Progenitor cell of endocrine pancreas (in vitro differentiated cells): Measurements from ENCODE around the gene KMT2A. TPM values are rescaled to one million over a fixed set of nuclear protein-coding genes. Genes with fewer than 3 reads are reported as not detected.
A peak's percentile ranks its signal among the peaks of the same experiment; 100 is the strongest.

ENCODE experiments used
- DNase-seq: peaks from one replicate; pipeline ENCODE4 v3.0.0; 2021; ENCODE audit warnings: low spot score; ENCODE audit not compliant: unreplicated experiment
- H3K27ac Mint-ChIP-seq: 2 replicates; pipeline ENCODE4 v1.8.0; 2021; ENCODE audit warnings: mild to moderate bottlenecking, moderate library complexity, mixed read lengths
- H3K27me3 Mint-ChIP-seq: 2 replicates; pipeline ENCODE4 v1.8.0; 2021; ENCODE audit warnings: mixed read lengths
- H3K36me3 Mint-ChIP-seq: 2 replicates; pipeline ENCODE4 v1.8.0; 2022; ENCODE audit warnings: mixed read lengths; ENCODE audit not compliant: insufficient read depth
- H3K4me1 Mint-ChIP-seq: 2 replicates; pipeline ENCODE4 v1.8.0; 2021; ENCODE audit warnings: low read depth, mixed read lengths
- H3K4me3 Mint-ChIP-seq: 2 replicates; pipeline ENCODE4 v1.8.0; 2021; ENCODE audit warnings: low read depth, mild to moderate bottlenecking, moderate library complexity, mixed read lengths
- H3K9me3 Mint-ChIP-seq: 2 replicates; pipeline ENCODE4 v1.8.0; 2021; ENCODE audit warnings: low read depth, mixed read lengths
- CTCF ChIP-seq: fragments of 200-600 bp; sonication (generic); IDR thresholded peaks from one replicate; pipeline ENCODE4 v1.5.0; 2021; ENCODE audit warnings: antibody characterized with exemption, mild to moderate bottlenecking; ENCODE audit not compliant: unreplicated experiment
- total RNA-seq: library from RNA; stranded (reverse); gene quantifications from 2 replicates; pipeline ENCODE4 v1.2.1, GENCODE V29; 2021

Gene KMT2A
- total RNA-seq, 1 donor from 2014 or later = 89.1 TPM

- no peak for DNase-seq
- no peaks in the 10 kb centered on the region for H3K4me1 Mint-ChIP-seq
- H3K27me3 Mint-ChIP-seq = no peaks in the 10 kb centered on the region
- H3K4me3 Mint-ChIP-seq = no peak overlapping the region
- H3K36me3 Mint-ChIP-seq = peaks cover 8% of the 10 kb centered on the region
- H3K27ac Mint-ChIP-seq = peak overlapping the region; percentile 65
- H3K9me3 Mint-ChIP-seq = no peaks in the 10 kb centered on the region
- TF ChIP-seq CTCF = no peak
These were observed 110.8 kb downstream of the KMT2A start for GRCh38 chr11:118547132-118547531.

GRCh38 chr11:118552341-118552740 lies 116.0 kb downstream of the KMT2A start:
- Mint-ChIP-seq H3K9me3 (no peaks in the 10 kb centered on the region), H3K36me3 (peaks cover 14% of the 10 kb centered on the region), H3K27ac (no peak overlapping the region), H3K4me3 (no peak overlapping the region), H3K27me3 (no peaks in the 10 kb centered on the region), H3K4me1 (no peaks in the 10 kb centered on the region)
- TF ChIP-seq CTCF = no peak
- DNase-seq = no peak

GRCh38 chr11:118560806-118561205 lies 124.5 kb downstream of the KMT2A start:
- Mint-ChIP-seq H3K27me3 (no peaks in the 10 kb centered on the region), H3K9me3 (no peaks in the 10 kb centered on the region), H3K4me1 (peaks cover 2% of the 10 kb centered on the region), H3K27ac (no peak overlapping the region), H3K4me3 (no peak overlapping the region), H3K36me3 (peaks cover 3% of the 10 kb centered on the region)
- DNase-seq = no peak
- no peak for TF ChIP-seq CTCF

GRCh38 chr11:118565051-118565450 lies 128.8 kb downstream of the KMT2A start:
- H3K36me3 Mint-ChIP-seq = no peaks in the 10 kb centered on the region
- peak overlapping the region; percentile 59 for H3K4me3 Mint-ChIP-seq
- TF ChIP-seq CTCF = no peak
- no peaks in the 10 kb centered on the region for H3K9me3 Mint-ChIP-seq
- no peak for DNase-seq
- H3K27ac Mint-ChIP-seq = peak overlapping the region; percentile 29
- H3K27me3 Mint-ChIP-seq = no peaks in the 10 kb centered on the region
- peaks cover 4% of the 10 kb centered on the region for H3K4me1 Mint-ChIP-seq

DNA sequence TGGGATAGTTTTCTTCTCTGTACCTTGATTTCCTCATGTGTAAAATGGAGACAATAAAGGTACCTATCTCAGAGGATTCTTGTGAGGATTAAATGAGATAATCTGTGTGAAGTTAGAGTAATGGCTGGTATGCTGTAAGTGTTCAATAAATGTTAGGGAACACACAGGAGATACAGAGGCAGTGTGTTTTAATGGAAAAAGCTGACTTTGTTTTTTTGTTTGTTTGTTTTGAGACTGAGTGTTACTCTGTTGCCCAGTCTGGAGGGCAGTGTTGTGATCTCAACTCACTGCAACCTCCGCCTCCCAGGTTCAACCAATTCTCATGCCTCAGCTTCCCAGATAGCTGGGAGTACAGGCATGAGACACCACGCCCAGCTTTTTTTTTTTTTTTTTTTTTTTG lies 133.4 kb downstream of the KMT2A start:
- no peak for TF ChIP-seq CTCF

More for the DNA sequence above, 133.4 kb downstream of the KMT2A start:
- Mint-ChIP-seq H3K4me3 (no peak overlapping the region), H3K27me3 (no peaks in the 10 kb centered on the region), H3K9me3 (no peaks in the 10 kb centered on the region), H3K36me3 (no peaks in the 10 kb centered on the region), H3K4me1 (peaks cover 17% of the 10 kb centered on the region), H3K27ac (no peak overlapping the region)
- no peak for DNase-seq
